H1 (cell line): ENCODE results near the gene SH3RF3. TPM values are rescaled to one million over a fixed set of nuclear protein-coding genes. Genes with fewer than 3 reads are reported as not detected.

Experiments
- CTCF ChIA-PET: fragments of 300-600 bp; sonication (Branson Sonifier 250); formaldehyde crosslinking; loops from one replicate; lab custom pipeline; 2021; ENCODE audit not compliant: partially characterized antibody; lab: Charles Lee
- POLR2A ChIA-PET: fragments of 300-600 bp; sonication (Branson Sonifier 250); formaldehyde crosslinking; loops from one replicate; lab custom pipeline; 2021; ENCODE audit warnings: inconsistent platforms; ENCODE audit not compliant: partially characterized antibody; lab: Charles Lee
- DNase-seq, 2 experiments: peaks; one replicate each; pipeline versions ENCODE4 v3.0.0 to v3.0.0-alpha.2; 2010 to 2022; ENCODE audit warnings: low spot score in 2 of 2, low read depth in 1 of 2, mixed read lengths in 1 of 2
- FAIRE-seq: peaks from 2 replicates; lab custom pipeline; 2011; peaks lifted over from hg19 to GRCh38; lab: Jason Lieb, UNC
- H2AFZ ChIP-seq: 2 replicates; pipeline ENCODE4 v1.8.1; 2012; ENCODE audit warnings: low read length, inconsistent platforms
- H2AK5ac ChIP-seq: 2 replicates; pipeline ENCODE4 v1.6.1; 2013; ENCODE audit warnings: low read depth, low read length
- H2BK120ac ChIP-seq: replicated peaks from 2 replicates; pipeline ENCODE3; 2013; ENCODE audit warnings: low read depth, low read length, inconsistent platforms
- H2BK12ac ChIP-seq: 2 replicates; pipeline ENCODE4 v1.6.1; 2013; ENCODE audit warnings: low read depth, low read length
- H2BK15ac ChIP-seq: 2 replicates; pipeline ENCODE4 v1.6.1; 2013; ENCODE audit warnings: low read length
- H2BK20ac ChIP-seq: 2 replicates; pipeline ENCODE4 v1.6.1; 2013; ENCODE audit warnings: low read length
- H2BK5ac ChIP-seq: 2 replicates; pipeline ENCODE4 v1.6.1; 2013; ENCODE audit warnings: low read depth, low read length
- H3K14ac ChIP-seq: 2 replicates; pipeline ENCODE4 v1.6.1; 2013; ENCODE audit warnings: inconsistent platforms; ENCODE audit not compliant: insufficient read length
- H3K18ac ChIP-seq: 2 replicates; pipeline ENCODE4 v1.6.1; 2013; ENCODE audit warnings: low read length; ENCODE audit errors: extremely low read depth
- H3K23ac ChIP-seq: 2 replicates; pipeline ENCODE4 v1.6.1; 2013; ENCODE audit warnings: inconsistent platforms; ENCODE audit not compliant: insufficient read length
- H3K23me2 ChIP-seq: 2 replicates; pipeline ENCODE4 v1.6.1; 2013; ENCODE audit warnings: low read depth, low read length
- H3K27ac ChIP-seq: 2 replicates; pipeline ENCODE4 v1.6.1; 2011; ENCODE audit warnings: low read depth, low read length, inconsistent platforms
- H3K27me3 ChIP-seq, 4 experiments: replicated peaks in 1 of 4; 1 replicate in 1 of 4; 2 replicates in 3 of 4; pipeline versions ENCODE4 v1.6.1 to v1.8.1; 2011 to 2013; ENCODE audit warnings: low read length in 3 of 4, mild to moderate bottlenecking in 3 of 4, inconsistent platforms in 2 of 4, mixed read lengths in 2 of 4, moderate library complexity in 1 of 4; ENCODE audit not compliant: control insufficient read depth in 3 of 4, insufficient read depth in 3 of 4; ENCODE audit errors: extremely low read depth in 1 of 4
- H3K36me3 ChIP-seq, 4 experiments: 2 replicates each; pipeline versions ENCODE4 v1.6.1 to v1.8.1; 2011 to 2013; ENCODE audit warnings: mild to moderate bottlenecking in 4 of 4, low read length in 3 of 4, moderate library complexity in 2 of 4, control low read depth in 1 of 4, inconsistent platforms in 1 of 4; ENCODE audit not compliant: insufficient read depth in 4 of 4, control insufficient read depth in 2 of 4
- H3K4ac ChIP-seq: replicated peaks from 2 replicates; pipeline ENCODE3; 2013; ENCODE audit warnings: low read length, low read depth, mixed read lengths, inconsistent platforms; ENCODE audit not compliant: insufficient read length
- H3K4me1 ChIP-seq, 4 experiments: replicated peaks in 1 of 4; 1 replicate in 1 of 4; 2 replicates in 3 of 4; pipeline versions ENCODE4 v1.6.1 to v1.8.1; 2011 to 2013; ENCODE audit warnings: low read length in 3 of 4, inconsistent platforms in 2 of 4, mixed read lengths in 1 of 4; ENCODE audit not compliant: insufficient read depth in 4 of 4, control insufficient read depth in 3 of 4
- H3K4me2 ChIP-seq, 2 experiments: 2 replicates each; pipeline versions ENCODE4 v1.6.1 to v1.8.1; 2011 to 2013; ENCODE audit warnings: low read depth in 2 of 2, low read length in 2 of 2, control low read depth in 1 of 2, inconsistent platforms in 1 of 2, mild to moderate bottlenecking in 1 of 2; ENCODE audit not compliant: insufficient read depth in 1 of 2
- H3K4me3 ChIP-seq, 4 experiments: fragments of 200-600, 300-600 bp in 1 of 4; sonication (generic), shearing (Covaris generic), sonication (Bioruptor Twin) in 1 of 4; 2 replicates each; pipeline versions ENCODE4 v1.5.1 to v1.8.1; 2011 to 2016; ENCODE audit warnings: low read length in 4 of 4, low read depth in 3 of 4, control low read depth in 2 of 4, inconsistent platforms in 2 of 4, mild to moderate bottlenecking in 2 of 4, mixed read lengths in 1 of 4, moderate library complexity in 1 of 4; ENCODE audit not compliant: insufficient read depth in 2 of 4; ENCODE audit errors: extremely low read depth in 1 of 4
- H3K56ac ChIP-seq: replicated peaks from 2 replicates; pipeline ENCODE3; 2013; ENCODE audit warnings: low read depth, mild to moderate bottlenecking, mixed read lengths, low read length, inconsistent platforms; ENCODE audit not compliant: insufficient read length
- H3K79me1 ChIP-seq: 2 replicates; pipeline ENCODE4 v1.6.1; 2013; ENCODE audit warnings: low read depth, low read length, control low read depth
- H3K79me2 ChIP-seq, 2 experiments: 2 replicates each; pipeline versions ENCODE4 v1.6.1 to v1.8.1; 2012 to 2013; ENCODE audit warnings: low read length in 2 of 2, mild to moderate bottlenecking in 2 of 2, inconsistent platforms in 1 of 2; ENCODE audit not compliant: insufficient read depth in 2 of 2, control insufficient read depth in 1 of 2
- H3K9ac ChIP-seq, 4 experiments: replicated peaks in 1 of 4; 1 replicate in 1 of 4; 2 replicates in 3 of 4; pipeline versions ENCODE4 v1.6.1 to v1.8.1; 2011 to 2013; ENCODE audit warnings: low read depth in 3 of 4, low read length in 3 of 4, control low read depth in 2 of 4, mild to moderate bottlenecking in 2 of 4, moderate library complexity in 2 of 4, inconsistent platforms in 1 of 4; ENCODE audit errors: extremely low read depth in 1 of 4
- H3K9me3 ChIP-seq, 2 experiments: 2 replicates each; pipeline versions ENCODE4 v1.6.1 to v1.8.1; 2012 to 2013; ENCODE audit warnings: mild to moderate bottlenecking in 2 of 2, moderate library complexity in 2 of 2, control low read depth in 1 of 2, inconsistent platforms in 1 of 2, low read depth in 1 of 2, low read length in 1 of 2, mixed read lengths in 1 of 2; ENCODE audit not compliant: insufficient read depth in 2 of 2
- H4K20me1 ChIP-seq, 2 experiments: replicated peaks in 1 of 2; 2 replicates each; pipeline versions ENCODE3 to v1.8.1; 2011 to 2013; ENCODE audit warnings: inconsistent platforms in 2 of 2, low read length in 2 of 2, mild to moderate bottlenecking in 1 of 2; ENCODE audit not compliant: insufficient read depth in 2 of 2, control insufficient read depth in 1 of 2
- H4K5ac ChIP-seq: 2 replicates; pipeline ENCODE4 v1.6.1; 2013; ENCODE audit warnings: low read length, low read depth, mixed read lengths, inconsistent platforms; ENCODE audit not compliant: insufficient read length
- H4K8ac ChIP-seq: 2 replicates; pipeline ENCODE4 v1.8.0; 2013; ENCODE audit warnings: mild to moderate bottlenecking, moderate library complexity, low read length, inconsistent platforms; ENCODE audit not compliant: insufficient read depth; ENCODE audit errors: extremely low read depth
- H4K91ac ChIP-seq: replicated peaks from 2 replicates; pipeline ENCODE3; 2013; ENCODE audit warnings: low read length, mixed read lengths, inconsistent platforms; ENCODE audit not compliant: insufficient read length
- BACH1 ChIP-seq: IDR thresholded peaks from 2 replicates; pipeline ENCODE4 v1.6.1; 2012; ENCODE audit warnings: low read length, improper control_type of control experiment
- BCL11A ChIP-seq, 2 experiments: IDR thresholded peaks; one replicate each; pipeline ENCODE4 v1.6.1; 2011; ENCODE audit warnings: low read depth in 2 of 2, low read length in 2 of 2, mild to moderate bottlenecking in 2 of 2
- CEBPB ChIP-seq: IDR thresholded peaks from 2 replicates; pipeline ENCODE4 v1.6.1; 2012; ENCODE audit warnings: low read depth, low read length
- CTBP2 ChIP-seq: IDR thresholded peaks from 2 replicates; pipeline ENCODE4 v1.7.0; 2011; ENCODE audit warnings: borderline replicate concordance, mild to moderate bottlenecking, moderate library complexity, mixed read lengths, low read length; ENCODE audit not compliant: insufficient read depth, insufficient read length
- EP300 ChIP-seq, 2 experiments: IDR thresholded peaks; 1 replicate in 1 of 2; 2 replicates in 1 of 2; pipeline ENCODE4 v1.6.1; 2011 to 2012; ENCODE audit warnings: low read depth in 2 of 2, low read length in 2 of 2, mild to moderate bottlenecking in 2 of 2, borderline replicate concordance in 1 of 2, inconsistent platforms in 1 of 2, moderate library complexity in 1 of 2
- EZH2 ChIP-seq: fragments of 200-600 bp; sonication (generic); IDR thresholded peaks from 2 replicates; pipeline ENCODE4 v1.7.1; 2012; ENCODE audit warnings: low read depth, mild to moderate bottlenecking, moderate library complexity, low read length, inconsistent platforms; ENCODE audit not compliant: severe bottlenecking
- GTF2F1 ChIP-seq: IDR thresholded peaks from 2 replicates; pipeline ENCODE4 v1.6.1; 2012; ENCODE audit warnings: low read depth, low read length, improper control_type of control experiment, borderline replicate concordance
- JUN ChIP-seq: IDR thresholded peaks from 2 replicates; pipeline ENCODE4 v1.6.1; 2011; ENCODE audit warnings: low read depth, mild to moderate bottlenecking, improper control_type of control experiment, low read length
- KDM4A ChIP-seq: IDR thresholded peaks from one replicate; pipeline ENCODE4 v1.7.1; 2012; ENCODE audit warnings: low read depth, mild to moderate bottlenecking, moderate library complexity, low read length, inconsistent platforms; ENCODE audit not compliant: severe bottlenecking
- SIRT6 ChIP-seq: IDR thresholded peaks from one replicate; pipeline ENCODE4 v1.7.1; 2012; ENCODE audit warnings: low read length, inconsistent platforms
- SP4 ChIP-seq: IDR thresholded peaks from 2 replicates; pipeline ENCODE4 v1.6.1; 2012; ENCODE audit warnings: low read length, inconsistent platforms
- TAF7 ChIP-seq: optimal IDR thresholded peaks from 2 replicates; pipeline ENCODE3; 2011; ENCODE audit warnings: low read depth, mild to moderate bottlenecking, inconsistent platforms, low read length, moderate library complexity, borderline replicate concordance
- WGBS, 2 experiments: shearing (Covaris generic) in 1 of 2; methylation state at CpG; one replicate each; pipeline versions ENCODE4 v1.1.6 to v1.1.7; 2013 to 2015; ENCODE audit warnings: low lambda C conversion rate in 2 of 2, mixed read lengths in 2 of 2, inconsistent platforms in 1 of 2, low coverage in 1 of 2, missing lambda C conversion rate in 1 of 2; ENCODE audit not compliant: insufficient replicate concordance in 2 of 2, insufficient coverage in 1 of 2, insufficient read length in 1 of 2; ENCODE audit errors: extremely low coverage in 1 of 2, missing lambda C conversion rate in 1 of 2; 5-methylcytosine and 5-hydroxymethylcytosine counted together
- polyA plus RNA-seq, 7 experiments: library from polyadenylated mRNA; depleted of rRNA in 3 of 7; stranded (reverse) in 5 of 7; unstranded in 2 of 7; fragments of >200 nt in 5 of 7; fragments of 200-250 nt in 2 of 7; gene quantifications; 1 replicate in 5 of 7; 2 replicates in 1 of 7; 4 replicates in 1 of 7; pipeline versions ENCODE4 v1.2.1 to v1.2.3, GENCODE V29; 2011 to 2013; ENCODE audit warnings: missing spikeins in 2 of 7, mixed read lengths in 2 of 7
- total RNA-seq: library from RNA; stranded (reverse); fragmentation: NEBNext Ultra II Directional; extraction: Animal tissue kit (Norgen Biotek cat#: 25700); gene quantifications from 2 replicates; pipeline ENCODE4 v1.2.1, GENCODE V29; 2021
- TF ChIP-seq, protein P1 (sequence below): IDR thresholded peaks from 2 replicates; pipeline ENCODE4 v1.6.1; 2012; ENCODE audit warnings: inconsistent platforms

SH3RF3 gene
- total and polyA plus RNA-seq, 2 of the 8 experiments (the other 6 are each of a cell fraction or from before 2014, with no cell fraction given): 0.11 to 0.65 TPM

DNA sequence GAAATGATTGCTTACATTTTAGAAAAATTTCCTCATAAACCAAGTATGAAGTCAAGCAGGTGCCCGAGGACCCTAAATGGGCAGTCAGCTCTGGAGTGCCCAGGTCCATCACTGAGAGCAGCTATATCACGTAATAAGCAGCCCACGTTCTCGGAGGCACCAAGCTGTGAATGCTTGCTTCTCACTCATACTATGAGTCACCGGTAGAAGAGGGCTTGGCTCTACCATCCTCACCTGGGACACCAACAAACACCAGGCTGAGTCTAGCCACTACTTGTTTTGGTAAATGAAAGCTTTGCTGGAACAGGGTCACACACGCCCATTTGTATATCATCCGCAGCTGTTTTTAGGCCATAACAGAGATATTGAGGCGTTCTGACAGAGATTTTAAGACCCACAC lies 277.3 kb downstream of the SH3RF3 start:
- H3K23ac ChIP-seq: no peak overlapping the region

More for the DNA sequence above, 277.3 kb downstream of the SH3RF3 start:
- FAIRE-seq (no peak), DNase-seq (no peak)
- no peaks in the 10 kb centered on the region for H4K20me1 ChIP-seq
- no peaks in the 10 kb centered on the region for H3K79me1 ChIP-seq
- no peak overlapping the region for H3K18ac ChIP-seq
- H2BK20ac ChIP-seq: no peak overlapping the region
- H3K4me3 ChIP-seq: no peak overlapping the region
- H2AK5ac ChIP-seq: no peak overlapping the region
- H2BK120ac ChIP-seq: no peak overlapping the region
- H3K27ac ChIP-seq: no peak overlapping the region
- ChIA-PET CTCF (interaction anchor here (0.7 to 1.6 kb wide), 5 partner anchors 12 to 194 kb away, joined by 3 to 5 read pairs (median 3); no protein-coding TSS in a partner anchor), POLR2A (no interaction called here)
- no peaks in the 10 kb centered on the region for H3K79me2 ChIP-seq
- H2BK12ac ChIP-seq: no peak overlapping the region
- H4K5ac ChIP-seq: no peak overlapping the region
- H3K23me2 ChIP-seq: no peaks in the 10 kb centered on the region; the same call in 1 of the 2 replicates
- no peak overlapping the region for H3K4ac ChIP-seq
- H3K9ac ChIP-seq: no peak overlapping the region
- no peak overlapping the region for H2BK5ac ChIP-seq
- H3K27me3 ChIP-seq: no peaks in the 10 kb centered on the region
- H3K56ac ChIP-seq: no peak overlapping the region
- WGBS, 2 experiments: 89% methylated on average over 8 of the region's 8 CpGs; no CpG with 5 or more reads in 1 of the 2 experiments
- H3K14ac ChIP-seq: no peak overlapping the region
- no peak overlapping the region for H2AFZ ChIP-seq
- H3K4me2 ChIP-seq: no peak overlapping the region
- no peaks in the 10 kb centered on the region for H3K9me3 ChIP-seq
- peaks cover 0 to 11% (median 7%) of the 10 kb centered on the region in 4 experiments; a peak in 5 of 7 replicates for H3K4me1 ChIP-seq
- no peak overlapping the region for H4K8ac ChIP-seq
- H3K36me3 ChIP-seq: no peaks in the 10 kb centered on the region
- TF ChIP-seq BCL11A (IDR thresholded peaks at IDR 0.05; ENCODE audit: low read depth in 2 of 2, low read length in 2 of 2) (no peak), EZH2 (no peak), JUN (no peak), TAF7 (no peak), EP300 (IDR thresholded peaks at IDR 0.05; ENCODE audit: borderline replicate concordance in 1 of 2, low read depth in 2 of 2, low read length in 2 of 2) (no peak), GTF2F1 (no peak), KDM4A (no peak), BACH1 (no peak), SIRT6 (no peak), SP4 (no peak), CEBPB (no peak), CTBP2 (no peak)
- TF ChIP-seq, protein P1, sequence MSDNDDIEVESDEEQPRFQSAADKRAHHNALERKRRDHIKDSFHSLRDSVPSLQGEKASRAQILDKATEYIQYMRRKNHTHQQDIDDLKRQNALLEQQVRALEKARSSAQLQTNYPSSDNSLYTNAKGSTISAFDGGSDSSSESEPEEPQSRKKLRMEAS: no peak
- TF ChIP-seq, all 59 proteins: peak for 0
- Histone ChIP-seq H4K91ac (no peak overlapping the region), H2BK15ac (no peak overlapping the region)
